NT2/D1 (cell line): ENCODE results near the gene UBL4A.

Source experiments
- SUZ12 ChIP-seq: IDR thresholded peaks from 2 replicates; pipeline ENCODE4 v1.6.1; 2011; ENCODE audit not compliant: insufficient read length, insufficient read depth; ENCODE audit errors: extremely low read depth
- YY1 ChIP-seq: IDR thresholded peaks from 2 replicates; pipeline ENCODE4 v1.6.1; 2011; ENCODE audit not compliant: insufficient read length, insufficient read depth

GRCh38 chrX:154515090-154515965 is 28.9 kb upstream of the UBL4A start:
- TF ChIP-seq YY1 (no peak), SUZ12 (no peak)
